C4-2B (cell line): Measurements from ENCODE around the gene CXorf66.

ENCODE experiments used
- ZFX ChIP-seq: fragments of 450-650 bp; IDR thresholded peaks from 2 replicates; pipeline ENCODE4 v1.6.1; 2017
- TF ChIP-seq, protein P1 (sequence below): fragments of 450-650 bp; conservative IDR thresholded peaks from 2 replicates; pipeline ENCODE4 v1.5.1; 2017; ENCODE audit warnings: mild to moderate bottlenecking

DNA sequence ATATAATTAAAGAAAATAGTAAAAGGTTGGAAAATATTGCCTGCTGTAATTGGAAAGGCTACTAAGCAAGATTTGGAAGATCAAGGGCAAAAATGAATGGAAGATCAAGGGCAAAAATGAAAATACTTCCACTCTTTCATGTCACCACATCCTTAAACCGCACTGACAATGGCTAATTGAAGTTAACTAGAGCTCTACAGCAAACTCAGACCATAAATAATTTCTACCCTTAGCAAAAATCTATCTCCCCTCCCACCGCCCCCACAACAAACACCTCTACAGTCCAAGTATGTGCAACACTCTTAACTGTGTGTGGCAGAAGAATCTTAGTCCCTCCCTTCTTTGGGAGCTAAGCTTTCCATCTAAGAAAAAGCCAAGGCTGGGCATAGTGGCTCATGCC lies 59.6 kb downstream of the CXorf66 start:
- TF ChIP-seq, protein P1, sequence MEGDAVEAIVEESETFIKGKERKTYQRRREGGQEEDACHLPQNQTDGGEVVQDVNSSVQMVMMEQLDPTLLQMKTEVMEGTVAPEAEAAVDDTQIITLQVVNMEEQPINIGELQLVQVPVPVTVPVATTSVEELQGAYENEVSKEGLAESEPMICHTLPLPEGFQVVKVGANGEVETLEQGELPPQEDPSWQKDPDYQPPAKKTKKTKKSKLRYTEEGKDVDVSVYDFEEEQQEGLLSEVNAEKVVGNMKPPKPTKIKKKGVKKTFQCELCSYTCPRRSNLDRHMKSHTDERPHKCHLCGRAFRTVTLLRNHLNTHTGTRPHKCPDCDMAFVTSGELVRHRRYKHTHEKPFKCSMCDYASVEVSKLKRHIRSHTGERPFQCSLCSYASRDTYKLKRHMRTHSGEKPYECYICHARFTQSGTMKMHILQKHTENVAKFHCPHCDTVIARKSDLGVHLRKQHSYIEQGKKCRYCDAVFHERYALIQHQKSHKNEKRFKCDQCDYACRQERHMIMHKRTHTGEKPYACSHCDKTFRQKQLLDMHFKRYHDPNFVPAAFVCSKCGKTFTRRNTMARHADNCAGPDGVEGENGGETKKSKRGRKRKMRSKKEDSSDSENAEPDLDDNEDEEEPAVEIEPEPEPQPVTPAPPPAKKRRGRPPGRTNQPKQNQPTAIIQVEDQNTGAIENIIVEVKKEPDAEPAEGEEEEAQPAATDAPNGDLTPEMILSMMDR = no peak
- no peak for TF ChIP-seq ZFX
